GM21447 (cell line): ENCODE data around the gene CACYBP.

Experiments used
- ATAC-seq: cut with Tn5 transposase; IDR thresholded peaks from one replicate; pipeline ENCODE4 v1.9.1; 2021; ENCODE audit not compliant: unreplicated experiment

The CACYBP gene

DNA sequence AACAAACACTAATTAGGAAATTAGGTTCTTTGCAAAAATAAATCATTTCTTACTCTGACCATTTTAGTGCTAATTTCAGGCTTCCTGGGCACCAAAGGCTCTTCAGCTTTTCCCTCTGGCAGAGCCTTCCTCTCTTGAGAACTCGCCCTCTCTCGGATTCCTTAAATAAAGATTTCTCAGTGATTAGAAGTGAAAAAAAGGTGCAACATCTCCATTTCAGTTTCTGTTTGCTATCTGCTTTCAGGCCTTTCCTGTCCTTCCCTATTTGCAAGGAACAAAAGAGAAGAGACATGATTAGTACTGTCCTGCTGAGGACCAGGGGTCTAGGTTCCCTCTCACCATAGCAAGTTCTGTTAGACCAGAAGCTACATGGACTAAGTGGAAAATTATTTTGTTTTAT lies 27.8 kb upstream of the CACYBP start:
- no peak for ATAC-seq

DNA sequence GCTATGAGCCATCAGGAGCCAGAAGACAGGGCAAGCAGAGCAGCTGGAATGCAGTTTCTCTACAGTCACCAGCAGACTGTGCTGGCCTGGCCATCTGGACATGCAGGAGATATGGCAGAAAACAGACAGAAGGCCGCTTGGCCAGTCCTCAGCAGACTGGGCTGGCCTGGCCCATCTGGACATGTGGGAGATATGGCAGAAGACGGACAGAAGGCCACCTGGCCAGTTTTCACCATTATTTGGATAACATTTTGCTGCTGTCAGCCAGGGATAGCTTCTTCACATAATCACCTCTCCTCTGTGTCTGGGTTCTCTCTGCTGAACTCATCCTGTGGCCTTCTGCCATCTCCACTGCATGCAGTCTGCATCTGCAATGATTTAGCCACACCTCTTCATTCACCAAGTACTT lies 25.0 kb upstream of the CACYBP start:
- no peak for ATAC-seq

DNA sequence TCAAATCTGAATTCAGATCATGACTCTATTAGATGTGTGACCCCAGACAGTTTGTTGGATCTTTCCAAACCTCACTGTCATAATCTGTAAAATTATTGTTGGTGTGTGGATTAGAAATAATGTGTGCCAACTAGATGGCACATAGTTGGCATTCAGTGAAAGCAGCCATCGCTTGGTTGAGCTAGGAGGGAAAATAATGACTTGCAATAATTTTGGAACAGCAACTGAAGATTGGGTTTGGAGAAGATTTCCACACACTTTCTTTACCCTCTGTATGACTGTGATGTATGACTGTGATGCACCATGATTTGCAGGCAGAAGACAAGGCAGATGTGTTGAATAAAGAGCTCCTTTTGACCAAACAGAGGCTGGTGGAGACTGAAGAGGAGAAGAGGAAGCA lies 24.0 kb upstream of the CACYBP start:
- no peak for ATAC-seq

DNA sequence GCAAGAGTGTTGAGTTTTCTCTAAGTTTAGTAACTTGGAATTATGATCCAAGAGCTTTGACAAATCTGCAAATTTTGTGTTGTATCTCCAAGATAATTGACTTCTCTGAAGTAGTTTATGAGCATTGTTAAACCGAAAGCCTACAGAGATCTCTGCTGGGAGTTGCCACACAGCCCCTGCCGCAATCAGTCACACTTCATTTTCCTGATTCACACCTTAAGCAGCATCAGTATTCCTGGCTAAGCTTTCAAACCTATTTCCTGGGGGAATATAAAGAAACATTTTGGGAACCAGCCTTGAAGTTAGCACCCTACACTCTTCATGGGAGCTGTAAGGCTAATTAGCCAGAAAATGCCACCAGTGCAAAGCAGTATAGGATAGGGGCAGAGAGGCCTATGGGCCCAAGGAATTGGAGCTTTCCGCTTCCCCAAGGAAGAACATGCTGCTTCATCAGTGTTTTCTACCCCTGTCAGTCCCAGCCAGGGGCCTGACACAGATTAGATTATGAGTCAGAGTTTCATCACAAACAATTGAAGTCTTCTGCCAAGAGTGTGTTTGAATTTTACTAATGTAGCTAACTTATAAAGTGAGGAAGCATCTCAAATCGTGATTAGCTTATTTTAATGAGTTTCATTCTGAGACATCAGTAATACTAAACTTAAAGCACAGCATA lies 23.2 kb upstream of the CACYBP start:
- no peak for ATAC-seq

GRCh38 chr1:174982971-174983689 lies 16.6 kb upstream of the CACYBP start:
- no peak for ATAC-seq

GRCh38 chr1:174984952-174985351 lies 14.8 kb upstream of the CACYBP start:
- no peak for ATAC-seq

- no peak for ATAC-seq
These were observed 11.2 kb upstream of the CACYBP start for GRCh38 chr1:174988539-174988938.

DNA sequence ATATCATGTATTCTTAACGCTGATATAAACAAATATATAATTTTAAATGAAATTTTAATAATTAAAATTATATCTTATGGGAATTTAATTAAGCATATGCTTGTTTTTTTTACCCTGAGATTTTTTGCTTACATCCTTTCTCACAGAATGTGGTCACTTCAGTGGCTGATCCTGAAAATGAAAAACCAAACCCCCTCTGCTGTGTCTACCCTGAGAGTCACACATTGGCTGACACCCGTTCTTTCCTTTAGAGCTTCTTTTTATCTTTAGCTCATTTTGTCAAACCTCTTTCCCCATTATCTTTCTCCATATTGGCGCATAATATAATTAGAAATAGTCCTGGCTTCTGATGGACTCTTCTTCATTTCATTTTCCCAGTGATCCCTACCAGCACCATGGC lies 10.8 kb upstream of the CACYBP start:
- ATAC-seq, result no peak

DNA sequence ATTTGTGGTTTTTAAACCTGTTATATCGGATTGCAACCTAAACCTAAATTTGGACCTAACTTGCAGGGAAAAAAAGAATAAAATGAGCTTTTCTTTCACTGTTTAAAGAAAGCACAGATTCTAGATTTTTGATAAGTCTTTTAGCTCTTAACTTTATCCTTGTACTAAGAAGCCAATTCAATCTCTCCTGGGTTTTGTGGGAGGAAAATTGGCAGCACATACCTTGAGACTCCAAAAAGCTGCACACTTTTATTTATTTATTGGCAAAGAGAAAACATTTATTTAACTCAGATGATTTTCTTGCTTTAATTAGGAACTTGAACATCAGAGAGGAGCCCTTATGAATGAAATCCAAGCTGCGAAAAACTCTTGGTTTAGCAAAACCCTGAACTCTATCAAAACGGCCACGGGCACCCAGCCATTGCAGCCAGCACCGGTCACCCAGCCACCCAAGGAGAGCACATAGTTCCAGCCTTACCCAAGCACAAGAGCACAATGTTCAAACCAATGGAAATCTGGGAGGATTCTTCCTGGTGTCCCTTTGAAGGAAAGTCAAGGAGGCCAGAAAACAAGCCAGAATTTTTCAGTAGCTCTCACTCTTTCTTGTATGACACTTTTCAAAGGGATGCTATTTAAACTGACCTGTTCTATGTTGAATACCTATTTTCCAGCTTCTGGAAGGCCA lies 10.1 kb upstream of the CACYBP start:
- ATAC-seq, result no peak

DNA sequence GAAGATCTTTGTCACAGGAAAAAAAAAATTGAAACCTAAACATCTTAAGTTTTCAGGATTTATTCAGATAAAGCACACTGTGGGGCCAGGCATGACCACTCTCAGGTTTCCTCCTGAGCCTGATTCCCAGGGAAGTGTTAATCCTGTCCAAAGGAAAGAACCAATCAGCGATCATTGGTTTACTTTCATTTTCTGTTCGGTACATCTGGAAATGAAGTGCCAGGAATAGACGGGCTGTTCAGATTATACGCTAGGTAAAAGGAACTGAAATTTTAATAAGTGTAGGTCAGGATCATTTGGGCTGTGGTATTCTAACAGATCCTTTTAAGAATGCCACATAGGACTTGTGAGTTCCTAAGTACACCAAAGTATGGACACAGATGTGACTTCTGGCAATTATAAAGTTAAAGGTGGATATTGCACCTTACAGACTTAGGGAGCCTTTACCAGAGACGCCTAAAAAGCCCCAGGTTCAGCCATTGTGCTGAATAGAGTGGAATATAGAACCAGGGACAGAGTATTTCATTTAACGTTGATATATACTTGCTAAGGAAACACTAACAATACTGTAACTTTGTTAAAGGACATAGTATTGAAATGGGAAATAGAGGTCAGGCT lies 9.3 kb upstream of the CACYBP start:
- no peak for ATAC-seq

- ATAC-seq, result no peak
These were observed 8.3 kb upstream of the CACYBP start for GRCh38 chr1:174991473-174991872.

GRCh38 chr1:174995121-174995520 lies 4.6 kb upstream of the CACYBP start:
- ATAC-seq, result no peak

DNA sequence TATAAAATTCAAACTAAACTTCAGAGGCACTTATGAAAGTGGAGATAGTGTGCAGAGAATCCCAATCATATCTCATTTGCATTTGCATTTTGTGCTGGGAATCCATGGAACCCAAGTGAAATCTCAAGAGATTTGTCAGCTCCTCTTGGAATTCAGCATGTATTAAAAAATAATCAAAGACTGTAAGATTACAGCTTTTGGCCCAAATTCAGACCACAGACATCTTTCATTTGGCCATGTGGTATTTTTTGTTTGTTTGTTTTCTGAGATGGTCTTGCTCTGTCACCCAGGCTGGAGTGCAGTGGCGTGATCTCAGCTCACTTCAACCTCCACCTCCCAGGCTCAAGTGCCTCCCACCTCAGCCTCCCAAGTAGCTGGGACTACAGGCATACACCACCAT lies 3.8 kb upstream of the CACYBP start:
- no peak for ATAC-seq

DNA sequence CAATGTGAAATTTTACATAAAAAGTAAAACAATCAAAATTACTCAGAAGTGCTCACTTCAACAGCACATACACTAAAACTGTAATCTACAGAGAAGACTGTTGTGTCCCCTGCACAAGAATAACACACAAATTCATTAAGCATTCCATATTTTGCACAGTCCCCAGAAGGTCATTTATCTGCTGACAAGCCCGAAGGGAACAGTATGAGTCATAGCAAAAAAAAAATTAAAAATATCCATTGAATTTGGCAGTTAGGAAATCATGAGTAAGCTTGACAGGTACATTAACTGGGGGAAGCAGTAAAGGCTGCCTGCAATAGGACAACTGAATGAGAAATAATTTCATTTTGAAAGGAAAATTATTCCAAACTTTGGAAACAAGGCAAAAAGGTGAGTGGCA lies 3.3 kb upstream of the CACYBP start:
- no peak for ATAC-seq

DNA sequence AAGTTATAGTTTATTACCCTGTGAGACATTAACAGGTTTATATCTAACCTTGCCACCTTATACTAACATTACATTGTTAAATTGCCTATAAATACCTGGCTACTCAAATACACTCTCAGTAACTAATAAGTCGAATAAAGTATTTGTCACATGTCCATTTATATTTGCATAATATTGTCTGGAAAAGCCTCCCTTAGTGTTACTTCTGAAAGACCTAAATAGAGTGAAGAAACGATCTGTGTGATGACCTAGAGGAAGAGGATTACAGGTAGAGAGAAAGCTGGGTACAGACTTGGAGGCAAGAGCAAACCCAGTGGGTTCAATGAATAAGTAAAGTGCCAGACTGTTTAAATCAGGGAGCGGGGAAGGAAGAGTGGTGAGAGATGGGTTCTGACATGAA lies 2.7 kb upstream of the CACYBP start:
- no peak for ATAC-seq

DNA sequence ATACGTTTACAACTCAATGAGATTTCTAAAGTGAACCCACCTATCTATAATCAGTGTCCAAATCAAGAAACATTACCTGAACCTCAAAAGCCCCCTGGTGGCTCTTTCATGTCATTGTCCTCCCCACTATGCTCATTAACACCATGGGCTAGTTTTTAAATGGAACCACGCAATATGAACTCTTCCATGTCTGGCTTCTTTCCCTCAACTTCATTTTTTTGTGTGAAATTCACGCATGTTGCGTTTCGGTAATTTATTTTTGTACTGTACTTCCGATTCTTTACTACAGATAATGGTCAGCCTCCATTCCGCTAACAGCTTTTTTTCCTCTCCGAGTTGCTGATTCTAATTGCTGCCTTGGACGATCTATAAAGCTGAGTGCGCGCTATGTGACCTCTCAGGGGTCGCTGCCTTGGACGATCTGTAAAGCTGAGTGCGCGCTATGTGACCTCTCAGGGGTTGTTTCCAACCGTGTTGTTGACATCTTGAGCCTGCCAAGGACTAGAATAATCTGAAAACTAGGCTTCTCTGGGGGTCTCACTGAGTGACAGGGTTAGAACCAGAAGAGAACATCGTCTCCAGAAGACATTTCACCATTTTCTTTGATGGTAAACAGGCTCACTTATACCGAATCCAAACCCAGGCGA lies 1.1 kb upstream of the CACYBP start:
- no peak for ATAC-seq

DNA sequence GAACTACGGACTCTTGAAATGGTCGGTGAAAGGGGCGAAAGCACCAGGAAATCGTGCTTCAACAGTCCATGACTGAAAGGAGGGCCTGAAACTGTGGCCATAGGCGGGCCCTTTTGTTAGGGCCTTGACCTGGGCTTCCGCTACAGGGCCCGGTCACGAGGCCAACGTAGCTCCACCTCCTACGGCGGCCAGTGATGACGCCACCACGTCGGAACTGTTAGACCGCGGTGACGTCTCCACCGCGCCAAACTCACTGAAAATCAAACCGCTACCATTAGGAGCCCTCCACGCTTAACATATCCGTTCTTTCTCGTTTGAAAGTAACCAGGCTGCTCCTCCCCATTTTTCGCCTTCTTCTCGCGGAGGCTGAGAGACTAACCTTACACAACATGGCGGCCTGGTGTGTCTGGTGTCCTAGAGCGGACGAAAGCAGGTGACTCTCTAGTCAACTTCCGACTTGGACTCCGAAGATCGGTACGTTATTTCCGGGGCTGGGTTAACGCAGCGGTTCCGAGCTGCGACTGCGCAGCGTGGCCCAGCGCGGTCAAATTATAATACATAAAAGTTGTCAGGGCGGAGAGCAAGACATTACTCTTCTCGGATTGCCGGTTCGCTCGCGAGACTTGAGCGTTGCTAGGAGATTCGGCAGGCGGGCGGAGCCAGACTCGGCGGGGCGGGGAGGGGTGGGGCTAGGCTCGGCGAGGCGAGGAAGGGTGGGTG lies 371 bp upstream of the CACYBP start:
- ATAC-seq, result peak; percentile 69

- no peak for ATAC-seq
These were observed 995 bp downstream of the CACYBP start for GRCh38 chr1:175000697-175001187.

DNA sequence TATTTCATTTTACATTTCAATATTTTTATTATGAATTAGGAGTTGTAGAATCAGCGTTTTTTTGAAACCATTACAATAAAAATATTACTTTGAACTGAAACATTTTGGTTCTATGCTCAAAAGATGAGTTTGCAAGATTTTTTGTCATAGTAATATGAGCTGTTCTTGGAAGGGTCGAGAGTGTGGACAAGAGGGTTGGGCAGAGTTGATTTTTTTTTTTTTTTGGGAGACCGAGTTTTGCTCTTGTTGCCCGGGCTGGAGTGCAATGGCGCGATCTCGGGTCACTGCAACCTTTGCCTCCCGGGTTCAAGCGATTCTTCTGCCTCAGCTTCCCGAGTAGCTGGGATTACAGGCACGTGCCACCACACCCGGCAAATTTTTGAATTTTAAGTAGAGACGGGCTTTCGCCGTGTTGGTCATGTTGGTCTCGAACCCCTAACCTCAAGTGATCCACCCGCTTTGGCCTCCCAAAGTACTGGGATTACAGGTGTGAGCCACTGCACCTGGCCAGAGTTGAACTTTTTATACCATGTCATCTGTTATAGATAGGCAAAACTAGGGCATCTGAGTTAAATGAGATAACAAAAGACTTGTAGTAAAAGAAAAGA lies 3.3 kb downstream of the CACYBP start:
- no peak for ATAC-seq

DNA sequence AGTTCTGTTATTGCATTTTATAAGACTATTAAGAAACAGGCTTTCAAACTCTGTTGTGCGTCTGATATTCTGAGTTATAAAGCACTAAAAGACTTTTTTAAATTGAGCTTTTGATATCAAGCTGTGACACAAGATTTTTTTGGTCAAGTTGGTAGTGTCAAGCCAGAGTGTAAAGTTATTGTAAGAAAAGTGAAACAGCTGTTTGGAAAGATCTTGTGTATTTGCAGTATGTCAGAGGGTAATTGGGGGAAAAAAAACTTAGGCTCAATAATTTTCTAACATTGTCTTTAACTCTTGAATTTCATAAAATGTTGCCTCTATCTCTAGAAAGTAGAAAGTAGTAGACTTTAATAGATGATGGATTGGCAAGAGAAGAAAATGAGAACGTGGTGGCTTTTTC lies 3.8 kb downstream of the CACYBP start:
- no peak for ATAC-seq
